ENCODE results near the gene SGK1.

DNA sequence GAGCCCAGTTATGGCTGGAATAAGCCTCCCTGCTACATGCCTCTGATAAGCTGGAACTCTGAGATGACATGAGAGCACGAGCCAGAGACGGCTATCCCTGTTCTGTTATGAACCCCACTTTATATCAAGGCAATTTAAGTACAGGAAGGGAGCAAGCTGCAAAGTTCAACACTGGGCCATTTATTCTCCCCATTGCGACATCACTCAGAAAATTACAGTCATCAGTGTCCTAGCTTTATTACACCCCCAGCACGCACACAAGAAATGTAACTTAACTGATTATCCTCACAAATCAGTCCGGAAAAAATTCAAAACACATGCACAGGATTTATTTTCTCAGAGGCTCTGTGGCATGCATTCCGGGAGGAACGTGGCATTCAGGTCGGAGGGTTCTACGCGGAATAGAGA, 140.2 kb downstream of the SGK1 start:
- TF ChIP-seq CTCF (IDR thresholded peaks at IDR 0.05; ENCODE audit: low read depth, low read length, poor library complexity, severe bottlenecking) (no peak), EZH2phosphoT487 (IDR thresholded peaks at IDR 0.05; ENCODE audit: borderline replicate concordance, low read length) (no peak)

Data from DOHH2 (cell line).